Stimulated activated CD4-positive, alpha-beta T cell treated with anti-CD3 and anti-CD28 coated beads, Interleukin-4, amount 100 ng/mL, for 48 hours (primary cell): ENCODE data around the gene COL4A4.

ENCODE experiments used
- DNase-seq, 2 donors: peaks; one replicate each; pipeline ENCODE4 v3.0.0-alpha.2; 2020; ENCODE audit warnings: low read depth in 2 of 2

Gene COL4A4

DNA sequence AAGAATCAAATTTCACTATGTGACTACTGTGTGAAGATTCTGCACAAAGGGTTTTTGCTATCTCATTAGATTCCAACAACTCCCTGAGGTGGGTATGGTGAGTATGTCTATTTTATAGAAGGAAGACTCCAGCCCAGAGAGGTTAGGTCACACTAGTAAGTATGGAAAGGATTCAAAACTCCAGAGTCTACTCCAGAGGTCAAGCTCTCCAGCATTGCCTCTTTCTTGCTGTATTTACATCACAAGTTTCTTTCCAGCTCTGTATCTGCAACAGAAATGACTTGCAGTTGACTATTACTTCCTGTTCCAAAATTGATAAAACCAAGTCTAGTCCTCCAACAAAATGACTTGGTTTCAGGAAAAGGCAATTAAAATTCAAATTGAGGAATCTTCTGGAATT, 2.1 kb downstream of the COL4A4 start:
- no peak for DNase-seq

DNA sequence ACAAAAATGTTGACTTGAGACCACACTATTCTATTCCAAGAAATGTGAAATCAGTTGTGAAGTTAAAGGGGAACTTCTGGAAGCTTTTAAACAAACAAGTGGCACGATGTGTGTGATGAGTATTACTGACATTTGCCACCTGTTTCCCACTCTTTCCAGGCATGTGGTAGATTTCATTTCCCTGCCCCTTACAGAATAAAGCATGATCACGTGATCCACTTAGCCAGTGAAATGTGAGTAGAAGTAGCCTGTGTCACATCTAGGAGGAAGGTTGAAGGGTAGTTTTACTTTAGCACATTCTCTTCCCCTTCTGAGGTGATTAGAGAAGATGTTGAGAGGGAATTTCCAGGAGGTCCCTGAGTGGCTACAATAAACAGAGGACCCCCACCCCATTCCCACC, 3.8 kb downstream of the COL4A4 start:
- no peak for DNase-seq

DNA sequence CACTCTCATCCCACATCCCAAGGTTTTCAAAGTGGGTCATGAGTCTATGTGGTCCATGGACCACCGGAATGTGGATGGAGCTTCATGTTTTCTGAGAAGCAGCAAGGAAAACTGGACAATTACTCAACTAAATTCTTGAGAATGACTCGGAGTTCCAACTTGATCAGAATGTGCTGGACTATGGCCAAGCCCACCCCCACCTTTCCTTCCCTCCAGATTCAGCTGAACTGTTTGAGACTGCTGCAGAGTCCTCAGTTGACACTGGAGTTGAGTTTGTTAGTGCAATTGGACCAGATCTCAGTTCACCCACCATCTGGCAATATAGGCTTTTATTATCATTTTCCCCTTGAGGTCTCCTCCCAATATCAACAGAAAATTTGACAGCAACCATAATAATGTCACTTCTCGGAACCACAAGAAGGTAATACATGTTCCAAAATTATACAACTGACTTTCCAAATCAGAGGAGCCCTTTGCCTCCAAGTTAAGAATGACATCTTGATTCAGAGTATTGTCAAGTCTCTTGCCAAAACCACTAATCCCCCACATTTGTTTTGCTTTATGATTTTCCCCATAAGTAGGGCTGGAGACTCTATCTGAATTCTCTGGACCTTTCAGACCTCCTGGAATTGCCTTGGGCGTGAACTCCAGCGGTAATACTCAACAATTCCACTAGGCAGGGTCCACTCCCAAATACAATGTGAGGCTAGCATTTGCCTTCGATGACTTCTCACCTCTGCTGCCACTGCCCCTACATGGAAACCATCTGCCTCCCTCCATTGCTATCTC, 8.8 kb downstream of the COL4A4 start:
- DNase-seq = no peak

DNA sequence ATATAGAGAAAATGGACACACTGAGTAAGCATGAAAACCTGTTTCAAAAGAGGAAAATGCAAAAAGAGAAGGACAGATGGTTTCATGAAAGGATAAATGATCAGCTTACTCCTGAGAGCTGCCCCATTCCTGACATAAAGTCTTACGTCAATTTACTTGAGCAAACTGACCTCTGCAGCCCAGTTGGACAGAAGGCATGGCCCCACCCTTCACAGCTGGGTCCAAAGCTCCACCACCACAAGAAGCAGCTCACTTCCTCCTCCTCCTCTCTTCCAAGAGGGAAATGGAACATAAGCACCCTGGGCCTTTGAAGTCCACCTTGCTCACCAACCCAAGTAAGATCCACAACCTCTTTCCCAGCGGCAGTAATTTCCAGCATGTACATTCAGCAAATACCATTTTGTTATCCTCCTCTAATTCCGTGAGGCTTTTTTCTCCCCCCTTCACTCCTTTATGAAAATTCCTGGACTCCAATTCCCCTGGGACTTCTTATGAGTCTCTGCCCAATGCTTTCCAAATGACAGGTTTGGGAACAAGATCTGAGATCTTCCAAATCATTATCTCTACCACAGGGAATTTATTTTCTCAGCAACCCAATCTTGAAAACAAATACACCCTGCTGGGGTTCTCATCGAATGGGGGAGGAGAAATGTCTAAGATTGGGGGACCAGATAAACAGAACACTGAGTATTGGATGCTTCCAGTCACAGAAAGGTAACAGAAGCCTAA, 10.1 kb downstream of the COL4A4 start:
- DNase-seq = no peak

DNA sequence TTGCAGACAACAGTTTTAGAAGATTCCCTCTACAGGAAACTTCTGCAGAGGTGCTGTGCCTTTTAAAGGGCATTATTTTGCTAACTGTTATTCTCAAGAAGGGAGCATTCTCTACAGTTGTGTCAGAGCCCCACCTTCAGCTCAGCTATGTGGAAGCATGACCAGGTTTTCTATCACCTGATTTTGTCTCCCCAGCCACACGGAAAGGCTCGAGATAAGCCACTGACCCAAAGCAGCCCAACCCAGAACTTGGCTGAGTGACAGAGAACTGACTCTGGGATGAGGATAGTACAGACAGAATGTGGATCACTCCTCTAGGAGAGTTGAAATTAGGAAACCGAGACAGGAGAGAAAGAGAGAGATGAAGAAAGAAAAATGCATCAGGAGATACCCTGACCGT, 10.7 kb downstream of the COL4A4 start:
- DNase-seq = no peak

DNA sequence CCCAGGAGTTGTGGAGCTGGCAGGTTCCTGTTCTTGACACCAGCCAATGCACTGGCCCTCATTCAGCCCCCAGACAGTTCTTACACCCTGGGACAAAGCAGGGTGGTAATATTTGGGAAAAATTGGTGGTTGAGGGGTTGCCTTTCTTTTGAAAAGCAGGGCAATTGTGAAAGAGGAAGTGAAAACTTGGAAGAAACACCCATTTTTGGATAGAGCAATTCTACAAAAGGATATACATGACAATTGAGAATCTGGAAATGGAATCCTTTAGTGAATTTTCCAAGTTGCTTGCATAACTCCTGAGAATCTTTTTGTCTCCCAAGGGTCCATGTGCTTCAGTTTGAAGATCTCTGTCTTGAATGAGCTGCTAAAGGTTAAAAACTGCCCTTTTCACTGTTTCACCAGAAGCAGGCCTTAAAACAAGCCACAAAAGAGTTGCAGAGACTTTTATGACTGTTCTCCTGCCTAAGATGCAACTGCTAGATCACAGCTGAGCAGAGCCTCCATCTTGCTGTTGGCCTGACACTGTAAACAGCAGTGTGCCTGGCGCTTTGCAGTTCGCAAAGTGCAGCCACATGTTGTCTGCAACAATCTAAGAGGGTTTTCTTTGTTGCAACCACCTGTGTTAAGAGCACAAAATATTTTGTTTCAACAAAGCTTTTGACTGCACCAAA, 11.8 kb downstream of the COL4A4 start:
- no peak for DNase-seq

DNA sequence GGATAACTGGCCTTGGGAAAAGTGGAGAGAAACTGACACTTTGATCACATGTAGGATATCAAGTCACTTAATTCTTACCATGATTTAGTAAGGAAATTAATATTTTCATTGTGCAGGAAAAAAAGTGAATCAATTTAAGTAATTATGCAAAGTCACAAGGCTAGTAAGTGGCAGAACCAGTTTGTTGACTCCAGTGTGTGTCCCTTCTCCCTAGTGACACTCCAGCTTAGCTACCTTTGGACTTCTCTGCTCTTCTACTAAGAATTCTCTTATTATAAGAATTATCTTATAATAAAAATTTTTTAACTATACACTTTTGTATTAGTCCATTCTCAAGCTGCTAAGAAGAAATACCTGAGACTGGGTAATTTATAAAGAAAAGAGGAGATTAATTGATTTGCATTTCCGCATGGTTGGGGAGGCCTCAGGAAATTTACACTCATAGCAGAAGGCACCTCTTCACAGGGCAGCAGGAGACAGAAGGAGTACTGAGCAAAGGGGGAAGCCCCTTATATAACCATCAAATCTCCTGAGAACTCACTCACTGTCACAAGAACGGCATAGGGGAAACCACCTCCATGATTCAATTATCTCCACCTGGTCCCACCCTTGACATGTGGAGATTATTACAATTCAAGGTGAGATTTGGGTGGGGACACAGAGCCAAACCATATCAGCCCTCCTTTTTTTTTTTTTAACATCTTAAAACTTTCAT, 13.6 kb downstream of the COL4A4 start:
- DNase-seq = no peak

DNA sequence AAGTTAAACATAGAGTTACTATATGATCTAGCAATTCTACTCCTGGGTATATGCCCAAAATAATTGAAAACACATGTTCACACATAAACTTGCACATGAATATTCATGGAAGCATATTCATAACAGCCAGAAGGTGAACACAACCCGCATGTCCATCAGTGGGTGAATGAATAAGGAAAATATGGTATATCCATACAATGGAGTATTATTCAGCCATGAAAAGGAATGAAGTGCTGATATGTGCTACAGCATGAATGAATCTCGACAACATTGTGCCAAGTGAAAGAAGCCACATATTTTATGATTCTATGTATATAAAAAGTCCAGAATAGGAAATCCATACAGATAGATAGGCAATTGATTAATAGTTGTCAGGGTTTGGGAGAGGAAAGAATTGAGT, 15.9 kb downstream of the COL4A4 start:
- no peak for DNase-seq

DNA sequence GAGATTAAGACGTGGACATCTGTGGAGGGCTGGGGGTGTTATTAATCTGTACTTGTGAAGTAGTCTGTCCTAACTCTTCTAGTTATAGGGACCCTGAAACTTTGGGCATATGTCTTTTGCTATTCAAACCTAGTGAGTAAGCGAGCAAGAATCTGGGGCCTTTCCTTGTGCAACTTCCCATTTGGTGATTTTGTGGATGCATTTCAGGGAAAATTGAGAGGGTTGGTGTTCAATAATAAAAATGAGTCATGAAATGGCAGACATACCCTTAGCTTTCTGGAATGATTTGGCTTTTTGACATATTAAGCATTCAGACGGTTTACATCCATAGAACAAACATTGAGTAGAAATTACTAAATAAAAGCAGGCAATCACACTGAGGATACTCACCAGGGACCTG, 17.0 kb downstream of the COL4A4 start:
- DNase-seq = no peak

DNA sequence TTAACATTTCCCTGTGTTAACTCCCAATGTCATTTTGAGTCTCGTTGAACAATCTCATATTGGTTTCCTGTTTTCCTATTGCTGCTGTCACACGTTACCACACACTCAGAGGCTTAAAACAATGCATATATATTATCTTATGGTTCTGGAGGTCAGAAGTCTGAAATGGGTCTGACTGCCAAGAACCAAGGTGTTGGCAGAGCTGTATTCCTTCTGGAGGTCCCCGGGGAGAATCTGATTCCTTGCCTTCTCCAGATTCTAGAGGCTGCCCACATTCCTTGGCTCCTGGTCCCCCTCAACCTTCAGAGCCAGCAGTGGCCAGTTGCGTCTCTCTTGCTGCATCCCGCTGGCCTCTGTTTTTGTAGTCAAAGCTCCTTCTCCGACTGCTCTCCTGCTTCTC, 17.5 kb downstream of the COL4A4 start:
- DNase-seq = no peak

DNA sequence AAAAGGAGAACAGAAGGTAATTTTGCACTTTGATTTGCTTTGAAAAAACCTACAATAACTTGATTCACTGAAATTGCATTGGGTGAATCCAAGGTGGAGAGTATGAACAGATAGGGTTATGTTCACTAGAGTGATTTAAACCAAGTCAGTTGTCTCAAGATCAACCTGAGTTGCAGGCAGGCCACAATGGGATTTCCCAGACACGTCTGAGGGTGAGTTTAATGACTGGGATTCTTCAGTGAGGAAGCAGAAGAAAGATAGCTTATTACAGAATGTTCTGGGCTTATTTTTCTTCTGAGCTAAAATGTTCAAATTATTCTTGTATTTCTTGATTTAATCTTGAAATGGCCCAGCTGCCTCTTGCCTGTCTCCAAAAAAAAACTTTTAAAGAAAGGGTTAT, 20.1 kb downstream of the COL4A4 start:
- DNase-seq = no peak

DNA sequence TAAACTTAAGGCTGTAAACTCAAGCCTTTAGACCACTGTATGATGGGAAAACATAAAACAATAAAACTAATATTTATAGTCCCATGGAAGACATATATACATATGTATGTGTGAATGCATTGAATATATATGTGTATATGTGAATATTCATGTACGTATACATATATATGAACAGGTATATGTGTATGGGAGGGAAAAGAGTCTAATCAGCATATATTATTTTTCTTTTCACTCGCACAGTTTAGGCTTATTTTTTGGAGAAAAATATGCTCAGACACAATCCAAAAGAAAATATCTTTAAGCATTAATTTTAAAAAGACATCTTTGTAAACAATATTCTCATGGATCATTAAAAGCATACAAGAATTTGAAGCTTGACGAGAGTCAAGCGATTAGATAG, 22.7 kb downstream of the COL4A4 start:
- no peak for DNase-seq

DNA sequence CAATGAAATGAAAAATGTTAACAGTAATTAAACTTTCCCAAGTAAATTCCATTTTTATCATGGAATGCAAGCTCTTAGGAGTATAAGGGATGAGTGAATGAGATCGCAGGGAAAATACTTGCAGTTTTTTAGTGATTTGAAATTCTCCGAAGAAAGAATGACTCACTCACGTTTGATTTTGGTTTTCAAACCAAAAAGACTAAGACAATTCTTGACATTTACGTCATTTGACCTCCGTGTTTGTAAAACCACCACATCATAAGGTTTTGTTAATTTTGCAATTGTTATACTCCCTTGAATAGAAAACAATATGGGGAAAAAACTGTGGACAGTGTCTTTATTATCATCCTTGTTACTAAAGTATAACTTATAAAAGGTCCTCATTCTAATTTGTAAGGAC, 29.4 kb downstream of the COL4A4 start:
- DNase-seq = no peak

DNA sequence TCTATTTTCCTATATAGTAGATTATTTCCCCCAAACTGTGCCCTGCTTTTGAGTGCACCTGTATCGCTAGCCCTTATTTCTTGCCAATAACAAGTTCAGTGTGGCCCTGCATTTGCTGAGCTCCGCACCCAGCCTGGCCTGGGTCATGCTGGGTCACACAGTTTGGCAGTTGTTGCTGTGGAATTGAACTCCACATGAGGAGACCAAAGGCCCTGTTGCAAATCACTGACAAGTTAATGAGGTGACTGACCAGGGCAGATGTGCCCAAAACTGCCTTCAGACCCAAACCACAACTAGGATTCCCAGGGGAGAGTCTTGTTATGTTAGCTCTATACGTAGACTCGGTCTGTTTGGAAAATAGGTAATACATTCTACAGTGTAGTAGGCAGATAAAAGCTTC, 31.0 kb downstream of the COL4A4 start:
- no peak for DNase-seq

DNA sequence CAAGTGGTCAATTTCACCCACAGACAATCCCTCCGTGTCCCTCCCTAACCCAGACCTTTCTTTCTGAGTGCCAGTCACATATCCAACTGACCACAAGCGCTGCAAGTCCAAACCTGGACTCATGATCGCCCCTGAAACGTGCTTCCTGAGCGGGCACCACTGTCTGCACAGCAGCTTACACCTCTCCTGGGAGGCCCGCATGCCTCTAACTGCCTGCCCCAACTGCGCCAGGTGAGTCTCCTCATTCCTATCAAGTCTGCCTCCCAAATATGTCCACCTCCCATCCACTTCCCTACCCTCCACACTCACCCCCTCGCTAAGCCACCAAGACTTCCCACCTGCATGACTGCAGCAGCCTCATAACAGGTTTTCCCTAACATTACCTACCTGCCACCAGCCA, 33.4 kb downstream of the COL4A4 start:
- DNase-seq = no peak

DNA sequence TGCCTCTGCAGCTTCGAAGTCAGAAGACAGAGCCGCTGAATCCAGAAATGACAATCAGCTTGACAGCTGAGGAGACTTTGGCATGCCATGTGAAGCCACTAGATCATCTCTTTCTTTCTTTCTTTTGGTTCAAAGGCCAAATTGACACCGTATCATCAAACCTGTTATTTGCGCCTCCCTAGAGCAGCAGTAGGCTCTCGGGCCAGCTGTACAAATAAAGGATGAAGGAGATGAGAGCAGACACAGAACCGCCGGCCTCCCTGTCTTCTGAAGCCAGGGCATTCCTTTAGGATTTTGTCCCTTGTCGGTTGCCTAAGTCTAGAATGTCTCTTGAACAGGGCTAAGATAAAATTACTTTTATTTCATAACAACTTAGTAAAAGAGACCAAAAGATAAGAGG, 36.8 kb downstream of the COL4A4 start:
- DNase-seq = no peak

DNA sequence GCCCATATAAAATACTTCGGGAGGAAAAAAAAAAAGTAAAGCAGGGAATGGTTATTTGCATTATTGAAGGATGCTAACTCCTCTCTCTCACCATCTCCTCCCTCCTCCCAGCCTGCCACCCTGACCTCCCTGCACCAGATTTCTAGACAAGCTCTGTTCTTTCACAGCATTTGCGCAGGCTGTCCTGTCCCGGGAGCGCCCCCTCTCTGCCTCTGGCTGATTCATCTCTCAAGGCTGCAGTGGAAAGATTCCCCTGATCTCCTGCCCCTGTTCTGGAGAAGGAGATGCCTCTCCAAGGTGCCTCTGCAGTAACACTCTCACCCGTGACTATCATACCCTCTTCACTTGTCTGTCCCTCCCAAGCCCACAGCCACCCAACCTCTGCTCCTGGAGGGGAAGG, 38.5 kb downstream of the COL4A4 start:
- DNase-seq = no peak

DNA sequence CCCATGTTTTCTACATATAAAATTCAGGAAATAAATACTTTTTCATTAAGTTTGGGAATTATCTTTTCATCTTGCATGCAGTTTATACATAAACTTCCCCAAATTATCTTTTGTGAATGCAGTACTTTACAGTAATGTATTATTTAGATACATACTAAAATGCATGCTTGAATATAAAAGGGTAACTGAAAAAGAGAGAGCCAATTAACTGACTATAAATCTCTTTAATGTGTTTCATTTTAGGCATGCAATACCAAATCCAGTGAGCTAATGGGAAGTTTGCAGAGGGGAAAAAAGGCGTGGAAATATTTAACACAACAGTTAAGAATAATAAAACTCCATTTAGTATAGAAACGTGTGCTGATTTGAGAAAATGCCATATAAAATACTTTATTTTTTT, 39.2 kb downstream of the COL4A4 start:
- no peak for DNase-seq

DNA sequence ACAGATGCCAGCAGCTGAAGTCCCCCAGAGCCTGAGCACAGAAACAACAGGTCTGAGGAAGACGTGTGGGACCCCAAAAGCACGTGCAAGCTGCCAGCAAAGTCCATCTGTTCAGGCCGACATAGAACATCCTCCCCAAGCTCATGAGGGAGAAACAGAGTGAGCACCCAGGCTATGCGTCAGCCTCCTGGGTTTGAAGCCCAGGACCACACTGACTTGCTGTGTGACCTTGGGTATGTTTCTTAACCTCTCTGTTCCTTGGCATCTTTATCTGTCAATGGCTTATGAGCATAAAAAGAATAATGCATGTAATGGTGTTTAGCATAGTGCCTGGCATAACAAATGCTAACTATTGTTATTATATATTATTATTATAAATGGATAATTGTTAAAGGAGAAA, 40.3 kb downstream of the COL4A4 start:
- DNase-seq = no peak

DNA sequence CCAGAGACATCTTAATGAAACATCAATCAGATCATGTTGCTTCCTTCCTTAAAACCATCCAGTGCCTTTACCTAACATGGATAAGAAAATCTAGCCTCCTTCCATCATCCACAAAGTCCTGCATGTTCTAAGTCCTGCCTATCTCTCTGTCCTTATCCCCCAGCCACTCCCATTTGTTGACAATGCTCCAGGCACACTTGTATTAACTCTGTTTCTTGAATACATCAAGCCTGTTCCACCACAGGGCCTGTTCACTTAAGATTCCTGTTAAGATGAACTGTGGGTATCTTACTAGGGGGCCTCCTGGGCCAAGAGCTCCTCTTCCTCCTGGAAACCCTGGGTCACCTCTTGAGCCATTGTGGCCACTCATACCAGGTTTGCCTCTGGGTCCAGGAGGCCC, 45.7 kb downstream of the COL4A4 start:
- DNase-seq = no peak

DNA sequence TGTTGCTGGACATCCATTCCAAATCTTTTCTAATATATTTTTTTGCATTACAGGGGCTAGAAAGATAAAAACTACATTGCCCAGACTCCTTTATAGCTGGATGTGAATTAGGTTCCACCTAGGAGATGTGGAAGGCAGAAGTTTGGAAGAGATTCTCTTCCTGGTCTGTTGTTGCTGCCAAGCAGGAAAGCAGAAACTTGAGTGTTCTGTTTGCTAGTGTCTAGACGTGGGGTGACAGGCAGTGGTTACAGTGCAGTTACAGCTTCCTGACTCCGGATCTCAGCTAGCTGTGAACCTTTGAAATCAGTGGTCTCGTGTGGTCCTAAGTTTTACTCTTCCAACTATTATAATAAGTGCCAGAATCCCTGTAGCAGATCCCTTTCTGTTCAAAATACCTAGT, 46.2 kb downstream of the COL4A4 start:
- no peak for DNase-seq

DNA sequence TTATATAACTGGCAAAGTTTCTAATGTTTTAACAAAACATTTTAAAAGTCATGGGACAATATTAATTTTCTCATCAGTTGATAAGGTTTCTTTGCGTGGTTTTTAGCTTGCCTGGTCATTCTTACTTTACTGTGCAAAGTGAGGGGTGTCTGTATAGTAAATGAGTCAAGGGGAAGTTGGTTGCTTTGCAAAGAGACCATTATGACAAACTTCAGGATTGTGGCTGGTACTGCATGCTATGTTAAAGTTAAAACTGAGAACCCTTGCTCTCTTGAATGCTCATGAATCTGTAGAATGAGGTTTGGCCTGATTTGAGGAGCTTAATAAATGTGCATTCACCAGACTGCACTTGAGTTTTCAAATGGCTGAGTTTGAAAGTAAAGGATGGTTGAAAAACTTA, 47.0 kb downstream of the COL4A4 start:
- no peak for DNase-seq
